WTC11 (cell line): ENCODE results near the gene FHIT. TPM values are rescaled to one million over a fixed set of nuclear protein-coding genes. Genes with fewer than 3 reads are reported as not detected.

ENCODE experiments used
- ATAC-seq: fragments of 200-7000 bp; cut with Tn5 transposase; 2 replicates; pipeline ENCODE4 v1.10.0; 2021; ENCODE audit warnings: mild to moderate bottlenecking, moderate library complexity
- CTCF ChIA-PET: fragments of 300-600 bp; sonication (Branson Sonifier 250); formaldehyde crosslinking; loops from one replicate; lab custom pipeline; 2021; ENCODE audit warnings: antibody characterized with exemption; lab: Charles Lee
- POLR2A ChIA-PET: fragments of 350-600 bp; sonication (Branson Sonifier 250); formaldehyde crosslinking; loops from one replicate; lab custom pipeline; 2021; ENCODE audit warnings: antibody characterized with exemption; lab: Charles Lee
- DNase-seq: peaks from one replicate; pipeline ENCODE4 v3.0.0; 2021; ENCODE audit warnings: low spot score
- H3K27ac Mint-ChIP-seq: 2 replicates; pipeline ENCODE4 v1.8.0; 2021; ENCODE audit warnings: mixed read lengths
- H3K27me3 Mint-ChIP-seq: 2 replicates; pipeline ENCODE4 v1.8.0; 2021; ENCODE audit warnings: low read depth, mild to moderate bottlenecking, moderate library complexity, mixed read lengths
- H3K36me3 Mint-ChIP-seq: 2 replicates; pipeline ENCODE4 v1.8.0; 2021; ENCODE audit warnings: mixed read lengths
- H3K4me1 Mint-ChIP-seq: 2 replicates; pipeline ENCODE4 v1.8.0; 2022; ENCODE audit warnings: mixed read lengths
- H3K4me3 Mint-ChIP-seq: 2 replicates; pipeline ENCODE4 v1.8.0; 2021; ENCODE audit warnings: mild to moderate bottlenecking, moderate library complexity, mixed read lengths
- H3K9me3 Mint-ChIP-seq: 2 replicates; pipeline ENCODE4 v1.8.0; 2021; ENCODE audit warnings: mixed read lengths
- AFF4 ChIP-seq: sonication (generic); formaldehyde crosslinking; IDR thresholded peaks from 2 replicates; pipeline ENCODE4 v1.8.1; 2023; ENCODE audit warnings: mild to moderate bottlenecking, missing genetic modification reagents, borderline replicate concordance
- ATF6 ChIP-seq: sonication (generic); formaldehyde crosslinking; IDR thresholded peaks from 2 replicates; pipeline ENCODE4 v1.8.1; 2023; ENCODE audit warnings: mild to moderate bottlenecking, missing genetic modification reagents
- CDX4 ChIP-seq: fragments of 250-450 bp; sonication (Bioruptor Pico); IDR thresholded peaks from 2 replicates; pipeline ENCODE4 v1.9.0; 2021; ENCODE audit warnings: moderate library complexity, mild to moderate bottlenecking, inconsistent platforms, borderline replicate concordance
- CTCF ChIP-seq: fragments of 200-600 bp; IDR thresholded peaks from 2 replicates; pipeline ENCODE4 v1.8.0; 2022; ENCODE audit warnings: antibody characterized with exemption
- E2F1 ChIP-seq: sonication (generic); formaldehyde crosslinking; IDR thresholded peaks from 2 replicates; pipeline ENCODE4 v1.8.0; 2022; ENCODE audit warnings: mild to moderate bottlenecking, missing genetic modification reagents
- FOXJ3 ChIP-seq: sonication (generic); formaldehyde crosslinking; IDR thresholded peaks from 2 replicates; pipeline ENCODE4 v1.9.0; 2021; ENCODE audit warnings: missing genetic modification reagents, mild to moderate bottlenecking, borderline replicate concordance
- GRHL2 ChIP-seq: fragments of 250-450 bp; sonication (Bioruptor Pico); IDR thresholded peaks from 2 replicates; pipeline ENCODE4 v1.8.0; 2022; ENCODE audit warnings: mild to moderate bottlenecking, moderate library complexity; ENCODE audit not compliant: insufficient replicate concordance, severe bottlenecking
- KAT7 ChIP-seq: sonication (generic); formaldehyde crosslinking; IDR thresholded peaks from 2 replicates; pipeline ENCODE4 v1.8.1; 2023; ENCODE audit warnings: missing genetic modification reagents, mild to moderate bottlenecking, borderline replicate concordance
- MLX ChIP-seq: sonication (generic); formaldehyde crosslinking; IDR thresholded peaks from 2 replicates; pipeline ENCODE4 v1.8.1; 2023; ENCODE audit warnings: mild to moderate bottlenecking, missing genetic modification reagents, moderate library complexity
- MXD4 ChIP-seq: fragments of 250-450 bp; sonication (Bioruptor Pico); IDR thresholded peaks from 2 replicates; pipeline ENCODE4 v1.8.0; 2021; ENCODE audit warnings: mild to moderate bottlenecking, moderate library complexity, borderline replicate concordance
- NFATC4 ChIP-seq: fragments of 250-450 bp; sonication (Bioruptor Pico); IDR thresholded peaks from 2 replicates; pipeline ENCODE4 v1.9.0; 2021; ENCODE audit warnings: mild to moderate bottlenecking
- NFE2L1 ChIP-seq: sonication (generic); formaldehyde crosslinking; IDR thresholded peaks from 2 replicates; pipeline ENCODE4 v1.8.1; 2023; ENCODE audit warnings: missing genetic modification reagents
- OVOL2 ChIP-seq: fragments of 250-450 bp; sonication (Bioruptor Pico); IDR thresholded peaks from 2 replicates; pipeline ENCODE4 v1.9.0; 2021; ENCODE audit warnings: mild to moderate bottlenecking, borderline replicate concordance
- SMAD4 ChIP-seq: sonication (generic); formaldehyde crosslinking; IDR thresholded peaks from 2 replicates; pipeline ENCODE4 v1.8.0; 2022; ENCODE audit warnings: mild to moderate bottlenecking, missing genetic modification reagents
- SP1 ChIP-seq: sonication (generic); formaldehyde crosslinking; conservative IDR thresholded peaks from 2 replicates; pipeline ENCODE4 v1.8.1; 2022; ENCODE audit warnings: missing genetic modification reagents
- STAT6 ChIP-seq: sonication (generic); formaldehyde crosslinking; conservative IDR thresholded peaks from 2 replicates; pipeline ENCODE4 v1.8.1; 2023; ENCODE audit warnings: mild to moderate bottlenecking, low read depth, missing genetic modification reagents, moderate library complexity
- TEAD4 ChIP-seq: sonication (generic); formaldehyde crosslinking; IDR thresholded peaks from 2 replicates; pipeline ENCODE4 v1.8.0; 2022; ENCODE audit warnings: mild to moderate bottlenecking, missing genetic modification reagents
- ZBTB21 ChIP-seq: sonication (generic); formaldehyde crosslinking; IDR thresholded peaks from 2 replicates; pipeline ENCODE4 v1.8.1; 2023; ENCODE audit warnings: mild to moderate bottlenecking, missing genetic modification reagents, borderline replicate concordance
- ZMAT4 ChIP-seq: fragments of 250-450 bp; sonication (Bioruptor Pico); IDR thresholded peaks from 2 replicates; pipeline ENCODE4 v1.9.0; 2021; ENCODE audit warnings: mild to moderate bottlenecking
- ZNF138 ChIP-seq: sonication (generic); formaldehyde crosslinking; conservative IDR thresholded peaks from 2 replicates; pipeline ENCODE4 v1.8.1; 2022; ENCODE audit warnings: mild to moderate bottlenecking, moderate library complexity, missing genetic modification reagents
- ZNF219 ChIP-seq: sonication (generic); formaldehyde crosslinking; IDR thresholded peaks from 2 replicates; pipeline ENCODE4 v1.8.0; 2023; ENCODE audit warnings: missing genetic modification reagents, mild to moderate bottlenecking, borderline replicate concordance
- ZNF232 ChIP-seq: sonication (generic); formaldehyde crosslinking; IDR thresholded peaks from 2 replicates; pipeline ENCODE4 v1.8.0; 2022; ENCODE audit warnings: mild to moderate bottlenecking, missing genetic modification reagents
- ZNF423 ChIP-seq: fragments of 250-450 bp; sonication (Bioruptor Pico); IDR thresholded peaks from 2 replicates; pipeline ENCODE4 v2.1.2; 2022; ENCODE audit warnings: mild to moderate bottlenecking, moderate library complexity
- total RNA-seq: library from RNA; stranded (reverse); gene quantifications from 3 replicates; pipeline ENCODE4 v1.2.3, GENCODE V29; 2021

FHIT gene
- total RNA-seq, 1 experiment from 2014 or later, result 2.6 TPM

GRCh38 chr3:59771768-59772181 lies 1479.5 kb downstream of the FHIT start:
- Mint-ChIP-seq H3K4me3 (no peak overlapping the region), H3K9me3 (no peaks in the 10 kb centered on the region), H3K36me3 (no peaks in the 10 kb centered on the region), H3K27me3 (no peaks in the 10 kb centered on the region), H3K4me1 (peaks cover 17% of the 10 kb centered on the region), H3K27ac (no peak overlapping the region)
- ChIA-PET CTCF (interaction anchor here (2.1 kb wide), 1 partner anchor 86 kb away, joined by 11 read pairs; no protein-coding TSS in a partner anchor), POLR2A (no interaction called here)
- DNase-seq (no peak), ATAC-seq (no peak)
- TF ChIP-seq GRHL2 (CRISPR knock-in tag) (no peak), TEAD4 (no peak), NFE2L1 (CRISPR knock-in tag) (no peak), CDX4 (no peak), ZNF423 (CRISPR knock-in tag) (no peak), NFATC4 (no peak), ZMAT4 (CRISPR knock-in tag) (no peak), ZBTB21 (CRISPR knock-in tag) (no peak), SP1 (no peak), FOXJ3 (CRISPR knock-in tag) (no peak), ATF6 (no peak), KAT7 (CRISPR knock-in tag) (no peak), SMAD4 (CRISPR knock-in tag) (no peak), OVOL2 (CRISPR knock-in tag) (no peak), STAT6 (no peak), MXD4 (CRISPR knock-in tag) (no peak), ZNF219 (CRISPR knock-in tag) (no peak)

GRCh38 chr3:59769127-59769750 lies 1482.0 kb downstream of the FHIT start:
- H3K9me3 Mint-ChIP-seq, result no peaks in the 10 kb centered on the region
- no peak overlapping the region for H3K4me3 Mint-ChIP-seq
- DNase-seq, result no peak
- ChIA-PET POLR2A (interaction anchor here (0.7 kb wide), 1 partner anchor 61 kb away, joined by 3 read pairs; no protein-coding TSS in a partner anchor), CTCF (no interaction called here)
- no peak overlapping the region for H3K27ac Mint-ChIP-seq
- no peak for ATAC-seq
- H3K27me3 Mint-ChIP-seq, result no peaks in the 10 kb centered on the region
- H3K36me3 Mint-ChIP-seq, result no peaks in the 10 kb centered on the region
- H3K4me1 Mint-ChIP-seq, result peaks cover 7% of the 10 kb centered on the region; the same call in 1 of the 2 replicates
- no peak for TF ChIP-seq MLX (CRISPR knock-in tag)
- TF ChIP-seq E2F1 (CRISPR knock-in tag), result no peak
- TF ChIP-seq CTCF, result no peak
- TF ChIP-seq ZNF138, result no peak
- TF ChIP-seq ZNF232 (CRISPR knock-in tag), result no peak
- TF ChIP-seq AFF4 (CRISPR knock-in tag), result no peak
